GM12878 (cell line): ENCODE data around the gene PFN4. TPM values are rescaled to one million over a fixed set of nuclear protein-coding genes. Genes with fewer than 3 reads are reported as not detected.

Experiments
- ATAC-seq: fragments of 200-7000 bp; cut with Tn5 transposase; 3 replicates; pipeline ENCODE4 v1.9.1; 2020; ENCODE audit warnings: mild to moderate bottlenecking, moderate library complexity
- BruUV-seq: library from RNA; stranded (reverse); fragments of 400-500 nt; replicated peaks from 2 replicates; lab custom pipeline; 2021; lab: Mats Ljungman, UMichigan
- CTCF ChIA-PET: fragments of 300-600 bp; sonication (Branson Sonifier 250); formaldehyde crosslinking; extraction: SDS; loops from one replicate; lab custom pipeline; 2021; ENCODE audit warnings: inconsistent platforms; lab: Yijun Ruan, JAX
- POLR2A ChIA-PET: fragments of 350-600 bp; formaldehyde crosslinking; extraction: SDS; loops from one replicate; lab custom pipeline; 2021; ENCODE audit warnings: inconsistent platforms; lab: Charles Lee
- RAD21 ChIA-PET: fragments of 300-600 bp; sonication (Branson Sonifier 250); formaldehyde crosslinking; loops from one replicate; lab custom pipeline; 2023; ENCODE audit warnings: antibody characterized with exemption; ENCODE audit not compliant: unreplicated experiment; lab: Charles Lee
- SMC1A ChIA-PET: fragments of 300-600 bp; sonication (Branson Sonifier 250); formaldehyde crosslinking; loops from one replicate; lab custom pipeline; 2023; ENCODE audit not compliant: unreplicated experiment, uncharacterized antibody; lab: Charles Lee
- DNase-seq: peaks from one replicate; pipeline ENCODE4 v3.0.0-alpha.2; 2011; ENCODE audit warnings: low read depth, low spot score
- FAIRE-seq: peaks from 3 replicates; lab custom pipeline; 2011; peaks lifted over from hg19 to GRCh38; lab: Jason Lieb, UNC
- H2AFZ ChIP-seq: 2 replicates; pipeline ENCODE4 v1.6.0; 2011; ENCODE audit warnings: low read depth, low read length, control low read depth; ENCODE audit not compliant: control insufficient read depth
- H3K27ac ChIP-seq: 2 replicates; pipeline ENCODE4 v1.5.1; 2011; ENCODE audit warnings: control low read depth; ENCODE audit not compliant: control insufficient read depth, insufficient read depth
- H3K27me3 ChIP-seq, 2 experiments: replicated peaks in 1 of 2; 2 replicates each; pipeline versions ENCODE4 v1.6.0 to v1.6.1; 2011; ENCODE audit warnings: low read length in 1 of 2; ENCODE audit not compliant: control insufficient read depth in 2 of 2, insufficient read depth in 2 of 2
- H3K36me3 ChIP-seq, 2 experiments: 2 replicates each; pipeline ENCODE4 v1.5.1; 2011; ENCODE audit warnings: low read length in 1 of 2; ENCODE audit not compliant: control insufficient read depth in 2 of 2, insufficient read depth in 2 of 2
- H3K4me1 ChIP-seq: 2 replicates; pipeline ENCODE4 v1.6.1; 2011; ENCODE audit warnings: mild to moderate bottlenecking, low read length, moderate library complexity, mixed read lengths; ENCODE audit not compliant: control insufficient read depth, insufficient read depth
- H3K4me2 ChIP-seq: 2 replicates; pipeline ENCODE4 v1.6.0; 2011; ENCODE audit warnings: control low read depth; ENCODE audit not compliant: control insufficient read depth, insufficient read depth
- H3K4me3 ChIP-seq: fragments of 200-600 bp; sonication (generic); 2 replicates; pipeline ENCODE4 v1.5.1; 2016
- H3K79me2 ChIP-seq: 2 replicates; pipeline ENCODE4 v1.6.0; 2011; ENCODE audit warnings: low read length; ENCODE audit not compliant: control insufficient read depth, insufficient read depth
- H3K9ac ChIP-seq: 2 replicates; pipeline ENCODE4 v1.8.0; 2011; ENCODE audit warnings: low read length, control low read depth, mixed read lengths; ENCODE audit not compliant: control insufficient read depth, insufficient read depth
- H3K9me3 ChIP-seq: replicated peaks from 3 replicates; pipeline ENCODE4 v1.5.1; 2011; ENCODE audit warnings: mild to moderate bottlenecking, low read length; ENCODE audit not compliant: control insufficient read depth, insufficient read depth
- H4K20me1 ChIP-seq: 2 replicates; pipeline ENCODE4 v1.6.0; 2011; ENCODE audit not compliant: control insufficient read depth, insufficient read depth
- ATF3 ChIP-seq: IDR thresholded peaks from 2 replicates; pipeline ENCODE4 v1.6.1; 2011; ENCODE audit warnings: low read depth, mild to moderate bottlenecking, low read length, moderate library complexity, borderline replicate concordance; ENCODE audit errors: extremely low read depth
- BRCA1 ChIP-seq: IDR thresholded peaks from 2 replicates; pipeline ENCODE4 v1.6.1; 2011; ENCODE audit warnings: low read depth, low read length, improper control_type of control experiment
- CEBPB ChIP-seq, 2 experiments: fragments of 150-350 bp in 1 of 2; IDR thresholded peaks; 2 replicates each; pipeline ENCODE4 v1.6.1; 2012 to 2014; ENCODE audit warnings: low read depth in 2 of 2, low read length in 2 of 2, borderline replicate concordance in 1 of 2, inconsistent platforms in 1 of 2
- CHD1 ChIP-seq: IDR thresholded peaks from 2 replicates; pipeline ENCODE4 v1.6.1; 2012; ENCODE audit warnings: low read depth, low read length, improper control_type of control experiment
- CREB1 ChIP-seq: IDR thresholded peaks from 2 replicates; pipeline ENCODE4 v1.6.1; 2012; ENCODE audit warnings: low read depth, mild to moderate bottlenecking, inconsistent platforms
- ELK1 ChIP-seq: IDR thresholded peaks from 2 replicates; pipeline ENCODE4 v1.6.1; 2012; ENCODE audit warnings: low read depth, low read length, improper control_type of control experiment
- IRF4 ChIP-seq: IDR thresholded peaks from 2 replicates; pipeline ENCODE4 v1.6.1; 2011; ENCODE audit warnings: low read depth, low read length
- IRF5 ChIP-seq: fragments of 450-650 bp; IDR thresholded peaks from 2 replicates; pipeline ENCODE4 v1.6.1; 2017; ENCODE audit warnings: borderline replicate concordance
- KLF5 ChIP-seq: fragments of 450-650 bp; IDR thresholded peaks from 2 replicates; pipeline ENCODE4 v1.6.1; 2014; ENCODE audit warnings: mild to moderate bottlenecking; ENCODE audit not compliant: partially characterized antibody
- MYC ChIP-seq: IDR thresholded peaks from 2 replicates; pipeline ENCODE4 v1.6.1; 2011; ENCODE audit warnings: mild to moderate bottlenecking, low read length, moderate library complexity, inconsistent platforms; ENCODE audit not compliant: insufficient read depth, insufficient replicate concordance, insufficient read length, severe bottlenecking
- POLR2AphosphoS2 ChIP-seq: IDR thresholded peaks from 2 replicates; pipeline ENCODE4 v1.6.1; 2011; ENCODE audit warnings: low read depth, mild to moderate bottlenecking, low read length, improper control_type of control experiment, moderate library complexity
- POLR2AphosphoS5 ChIP-seq: IDR thresholded peaks from 2 replicates; pipeline ENCODE4 v1.6.1; 2011; ENCODE audit warnings: mild to moderate bottlenecking, low read length, inconsistent platforms
- TCF12 ChIP-seq: IDR thresholded peaks from 2 replicates; pipeline ENCODE4 v1.6.1; 2011; ENCODE audit warnings: low read depth, mild to moderate bottlenecking, low read length
- ZBED1 ChIP-seq: IDR thresholded peaks from 2 replicates; pipeline ENCODE4 v1.6.1; 2016; ENCODE audit warnings: borderline replicate concordance
- ZBTB33 ChIP-seq: fragments of 450-650 bp; IDR thresholded peaks from 2 replicates; pipeline ENCODE4 v1.6.1; 2017; ENCODE audit warnings: mild to moderate bottlenecking
- ZNF622 ChIP-seq: fragments of 450-650 bp; IDR thresholded peaks from 2 replicates; pipeline ENCODE4 v1.6.1; 2017; ENCODE audit warnings: mild to moderate bottlenecking, inconsistent platforms
- ZZZ3 ChIP-seq: IDR thresholded peaks from 2 replicates; pipeline ENCODE4 v1.6.1; 2011; ENCODE audit warnings: low read depth; ENCODE audit not compliant: control insufficient read depth, insufficient read length
- WGBS: methylation state at CpG from one replicate; pipeline ENCODE4 v1.1.6; 2016; ENCODE audit warnings: low lambda C conversion rate; ENCODE audit not compliant: insufficient replicate concordance, insufficient coverage; ENCODE audit errors: missing lambda C conversion rate; 5-methylcytosine and 5-hydroxymethylcytosine counted together
- in situ Hi-C: fragments of 300-500 bp; cut with MboI; formaldehyde crosslinking; loops from 9 replicates; pipeline ENCODE4 v1.14.3; 2018; ENCODE audit warnings: mixed read lengths
- intact Hi-C: fragments of 100-400 bp; cut with micrococcal nuclease; formaldehyde crosslinking; loops from one replicate; pipeline ENCODE4 v1.14.2; 2022; ENCODE audit not compliant: unreplicated experiment
- polyA plus RNA-seq, 11 experiments: library from polyadenylated mRNA; depleted of rRNA in 4 of 11; unstranded in 6 of 11; stranded (reverse) in 5 of 11; fragments of >200 nt; fragmentation: Nextera tagmentation in 4 of 11; fragmentation: Illumina TruSeq in 1 of 11; extraction: Ambion mirVana in 4 of 11; extraction: Trizol in 1 of 11; gene quantifications; 1 replicate in 1 of 11; 2 replicates in 10 of 11; pipeline versions ENCODE4 v1.2.1 to v1.2.3, GENCODE V29; 2011 to 2016; ENCODE audit warnings: inconsistent platforms in 2 of 11, missing spikeins in 2 of 11, low read depth in 1 of 11
- total RNA-seq, 4 experiments: library from RNA; depleted of rRNA in 3 of 4; stranded (reverse); fragments of >200 nt in 3 of 4; fragmentation: Illumina TruSeq in 1 of 4; extraction: Trizol in 1 of 4; gene quantifications; 2 replicates each; pipeline versions ENCODE4 v1.2.1 to v1.2.3, GENCODE V29; 2013 to 2021

Gene PFN4
- total and polyA plus RNA-seq, 10 of the 15 experiments (the other 5 are each of a cell fraction or from before 2014, with no cell fraction given) = 0.12 to 2.1 (median 1.0) TPM

- Histone ChIP-seq H3K4me2 (no peak overlapping the region), H3K27me3 (no peaks in the 10 kb centered on the region), H3K36me3 (no peaks in the 10 kb centered on the region), H3K27ac (no peak overlapping the region), H3K9me3 (no peaks in the 10 kb centered on the region), H3K9ac (no peak overlapping the region), H4K20me1 (no peaks in the 10 kb centered on the region), H2AFZ (no peak overlapping the region), H3K4me3 (no peak overlapping the region), H3K4me1 (no peaks in the 10 kb centered on the region), H3K79me2 (no peaks in the 10 kb centered on the region)
- ATAC-seq = no peak
- no TSS peak for BruUV-seq
- ChIA-PET CTCF (no interaction called here), POLR2A (no interaction called here), RAD21 (no interaction called here), SMC1A (interaction anchor here (1.7 kb wide), 1 partner anchor 20 kb away, joined by 5 read pairs; no protein-coding TSS in a partner anchor)
- no peak for DNase-seq
- no peak for FAIRE-seq
- TF ChIP-seq IRF4 (no peak), ATF3 (no peak), POLR2AphosphoS5 (no peak), CEBPB (IDR thresholded peaks at IDR 0.05; ENCODE audit: borderline replicate concordance in 1 of 2, low read depth in 2 of 2, low read length in 2 of 2) (no peak), KLF5 (no peak), ZBTB33 (no peak), TCF12 (no peak), CREB1 (no peak), MYC (no peak), IRF5 (no peak), ZNF622 (no peak), ZZZ3 (no peak), ELK1 (no peak), ZBED1 (no peak), POLR2AphosphoS2 (no peak), BRCA1 (no peak), CHD1 (no peak)
- intact Hi-C loops (no loop called here), in situ Hi-C loops (no loop called here)
- WGBS = 97% methylated on average over 4 of the region's 4 CpGs
Observed at GRCh38 chr2:24153478-24153877, 30.3 kb upstream of the PFN4 start.
